PC-3 (cell line): Measurements from ENCODE around the gene RBP3. TPM values are rescaled to one million over a fixed set of nuclear protein-coding genes. Genes with fewer than 3 reads are reported as not detected.

Experiments used
- ATAC-seq: fragments of 200-7000 bp; cut with Tn5 transposase; 2 replicates; pipeline ENCODE4 v1.9.1; 2020; ENCODE audit warnings: mild to moderate bottlenecking, moderate library complexity
- BruUV-seq: library from RNA; stranded (reverse); fragments of 400-500 nt; replicated peaks from 2 replicates; lab custom pipeline; 2021; lab: Mats Ljungman, UMichigan
- CTCF ChIA-PET: fragments of 300-600 bp; sonication (Branson Sonifier 250); formaldehyde crosslinking; loops from one replicate; lab custom pipeline; 2022; ENCODE audit warnings: antibody characterized with exemption; lab: Charles Lee
- POLR2A ChIA-PET: fragments of 300-600 bp; sonication (Branson Sonifier 250); formaldehyde crosslinking; loops from one replicate; lab custom pipeline; 2022; ENCODE audit warnings: antibody characterized with exemption; ENCODE audit not compliant: unreplicated experiment; lab: Charles Lee
- DNase-seq: peaks from one replicate; pipeline ENCODE4 v3.0.0-alpha.2; 2015
- H2AFZ ChIP-seq: fragments of 300-600 bp; sonication (generic); 2 replicates; pipeline ENCODE4 v1.6.0; 2016; ENCODE audit warnings: antibody characterized with exemption, low read length
- H3F3A ChIP-seq: fragments of 300-600 bp; sonication (generic); one replicate; pipeline ENCODE4 v1.6.0; 2017; ENCODE audit warnings: antibody characterized with exemption, low read length, control low read depth, mild to moderate bottlenecking; ENCODE audit not compliant: unreplicated experiment
- H3K27ac ChIP-seq: fragments of 300-600 bp; sonication (generic); 2 replicates; pipeline ENCODE4 v1.5.1; 2016; ENCODE audit warnings: mild to moderate bottlenecking, low read length
- H3K27me3 ChIP-seq: fragments of 300-600 bp; sonication (generic); 2 replicates; pipeline ENCODE4 v1.6.1; 2016; ENCODE audit warnings: low read length, mixed read lengths
- H3K36me3 ChIP-seq: fragments of 300-600 bp; sonication (generic); 2 replicates; pipeline ENCODE4 v1.6.1; 2016; ENCODE audit warnings: low read depth, mixed run types, low read length, mixed read lengths
- H3K4me1 ChIP-seq: fragments of 300-600 bp; sonication (generic); 2 replicates; pipeline ENCODE4 v1.5.1; 2016; ENCODE audit warnings: low read length; ENCODE audit not compliant: insufficient read depth
- H3K4me2 ChIP-seq: fragments of 300-600 bp; sonication (generic); 2 replicates; pipeline ENCODE4 v1.6.0; 2016; ENCODE audit warnings: low read length
- H3K4me3 ChIP-seq: fragments of 300-600 bp; sonication (generic); 2 replicates; pipeline ENCODE4 v1.5.1; 2016; ENCODE audit warnings: mild to moderate bottlenecking, low read length, mixed read lengths
- H3K79me2 ChIP-seq: fragments of 300-600 bp; sonication (generic); 2 replicates; pipeline ENCODE4 v1.6.1; 2017; ENCODE audit warnings: low read length, mixed read lengths
- H3K9ac ChIP-seq: fragments of 300-600 bp; sonication (generic); 2 replicates; pipeline ENCODE4 v1.6.0; 2016; ENCODE audit warnings: mild to moderate bottlenecking, low read length
- H3K9me2 ChIP-seq: fragments of 300-600 bp; sonication (generic); replicated peaks from 2 replicates; pipeline ENCODE4 v1.6.1; 2016; ENCODE audit warnings: mixed run types, low read length, mixed read lengths
- H3K9me3 ChIP-seq: fragments of 300-600 bp; sonication (generic); 2 replicates; pipeline ENCODE4 v1.6.1; 2016; ENCODE audit warnings: low read length, mixed read lengths
- H4K20me1 ChIP-seq: fragments of 300-600 bp; sonication (generic); 2 replicates; pipeline ENCODE4 v1.6.1; 2016; ENCODE audit warnings: low read length, mixed read lengths
- EZH2 ChIP-seq: fragments of 300-600 bp; sonication (generic); IDR thresholded peaks from one replicate; pipeline ENCODE4 v1.6.1; 2017; ENCODE audit warnings: antibody characterized with exemption, mild to moderate bottlenecking, low read length; ENCODE audit not compliant: unreplicated experiment
- EZH2phosphoT487 ChIP-seq: fragments of 300-600 bp; sonication (generic); IDR thresholded peaks from 2 replicates; pipeline ENCODE4 v1.6.1; 2018; ENCODE audit warnings: mild to moderate bottlenecking, antibody characterized with exemption, low read length, borderline replicate concordance
- intact Hi-C: fragments of 100-400 bp; cut with micrococcal nuclease; formaldehyde crosslinking; loops from 2 replicates; pipeline ENCODE4 v1.9.0; 2023
- total RNA-seq: library from RNA; depleted of rRNA; stranded (reverse); fragments of >200 nt; gene quantifications from 2 replicates; pipeline ENCODE4 v1.2.3, GENCODE V29; 2014
- TF ChIP-seq, protein P1 (sequence below): fragments of 300-600 bp; sonication (generic); conservative IDR thresholded peaks from 2 replicates; pipeline ENCODE4 v1.5.1; 2017; ENCODE audit warnings: antibody characterized with exemption, low read depth, mild to moderate bottlenecking, low read length

Gene RBP3
- total RNA-seq, 1 experiment from 2014 or later = not detected

DNA sequence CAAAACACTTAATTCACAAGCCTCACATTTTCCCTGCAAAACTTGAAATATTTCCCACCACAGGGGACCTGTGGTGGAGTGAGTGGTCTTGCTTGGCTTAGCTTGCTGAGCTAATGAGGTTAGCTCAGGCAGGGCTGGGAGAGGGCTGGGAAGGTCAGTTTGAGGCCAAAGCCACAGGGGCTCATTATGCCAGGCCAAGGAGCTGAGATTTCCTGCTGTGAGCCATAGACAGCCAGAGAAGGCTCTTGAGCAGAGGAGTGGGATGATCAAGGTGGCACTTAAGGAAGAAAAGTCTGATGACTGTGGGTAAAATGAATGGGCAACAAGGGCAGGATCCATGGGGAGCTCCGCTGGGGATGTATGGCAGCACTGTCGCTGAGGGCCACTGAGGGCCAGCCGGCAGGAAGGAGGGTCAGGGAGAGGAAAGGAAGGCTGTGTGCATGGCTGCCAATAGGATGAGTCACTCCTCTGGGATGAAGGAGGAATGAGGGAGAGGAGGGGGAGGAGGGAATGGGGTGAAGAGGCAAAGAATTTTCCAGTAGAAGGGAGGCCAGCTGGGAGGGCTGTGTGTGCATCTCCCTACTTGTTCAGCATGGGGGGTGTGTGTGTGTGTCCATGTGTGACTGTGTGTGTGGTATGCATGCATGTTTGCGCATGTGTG is 54.6 kb downstream of the RBP3 start:
- Histone ChIP-seq H3K36me3 (no peaks in the 10 kb centered on the region), H3K9me3 (no peaks in the 10 kb centered on the region), H3K9ac (peak overlapping the region; percentile 26; the same call in 1 of the 2 replicates), H2AFZ (peak overlapping the region; percentile 56; the same call in 1 of the 2 replicates), H3K27me3 (no peaks in the 10 kb centered on the region), H3K4me1 (peaks cover 51% of the 10 kb centered on the region), H4K20me1 (no peaks in the 10 kb centered on the region), H3K27ac (peak overlapping the region; percentile 48), H3K9me2 (no peaks in the 10 kb centered on the region), H3K79me2 (no peaks in the 10 kb centered on the region), H3K4me2 (peak overlapping the region; percentile 58), H3K4me3 (no peak overlapping the region), H3F3A (no peaks in the 10 kb centered on the region)
- DNase-seq = peak; percentile 86
- POLR2A ChIA-PET = no interaction called here
- no TSS peak for BruUV-seq
- ATAC-seq = peak; percentile 58
- TF ChIP-seq EZH2 (no peak), EZH2phosphoT487 (no peak)
- TF ChIP-seq, protein P1, sequence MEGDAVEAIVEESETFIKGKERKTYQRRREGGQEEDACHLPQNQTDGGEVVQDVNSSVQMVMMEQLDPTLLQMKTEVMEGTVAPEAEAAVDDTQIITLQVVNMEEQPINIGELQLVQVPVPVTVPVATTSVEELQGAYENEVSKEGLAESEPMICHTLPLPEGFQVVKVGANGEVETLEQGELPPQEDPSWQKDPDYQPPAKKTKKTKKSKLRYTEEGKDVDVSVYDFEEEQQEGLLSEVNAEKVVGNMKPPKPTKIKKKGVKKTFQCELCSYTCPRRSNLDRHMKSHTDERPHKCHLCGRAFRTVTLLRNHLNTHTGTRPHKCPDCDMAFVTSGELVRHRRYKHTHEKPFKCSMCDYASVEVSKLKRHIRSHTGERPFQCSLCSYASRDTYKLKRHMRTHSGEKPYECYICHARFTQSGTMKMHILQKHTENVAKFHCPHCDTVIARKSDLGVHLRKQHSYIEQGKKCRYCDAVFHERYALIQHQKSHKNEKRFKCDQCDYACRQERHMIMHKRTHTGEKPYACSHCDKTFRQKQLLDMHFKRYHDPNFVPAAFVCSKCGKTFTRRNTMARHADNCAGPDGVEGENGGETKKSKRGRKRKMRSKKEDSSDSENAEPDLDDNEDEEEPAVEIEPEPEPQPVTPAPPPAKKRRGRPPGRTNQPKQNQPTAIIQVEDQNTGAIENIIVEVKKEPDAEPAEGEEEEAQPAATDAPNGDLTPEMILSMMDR = no peak
- CTCF ChIA-PET = no interaction called here
- intact Hi-C loops = loop anchor here (1.0 kb wide), 1 partner anchor 37 kb away; no protein-coding TSS in a partner anchor

DNA sequence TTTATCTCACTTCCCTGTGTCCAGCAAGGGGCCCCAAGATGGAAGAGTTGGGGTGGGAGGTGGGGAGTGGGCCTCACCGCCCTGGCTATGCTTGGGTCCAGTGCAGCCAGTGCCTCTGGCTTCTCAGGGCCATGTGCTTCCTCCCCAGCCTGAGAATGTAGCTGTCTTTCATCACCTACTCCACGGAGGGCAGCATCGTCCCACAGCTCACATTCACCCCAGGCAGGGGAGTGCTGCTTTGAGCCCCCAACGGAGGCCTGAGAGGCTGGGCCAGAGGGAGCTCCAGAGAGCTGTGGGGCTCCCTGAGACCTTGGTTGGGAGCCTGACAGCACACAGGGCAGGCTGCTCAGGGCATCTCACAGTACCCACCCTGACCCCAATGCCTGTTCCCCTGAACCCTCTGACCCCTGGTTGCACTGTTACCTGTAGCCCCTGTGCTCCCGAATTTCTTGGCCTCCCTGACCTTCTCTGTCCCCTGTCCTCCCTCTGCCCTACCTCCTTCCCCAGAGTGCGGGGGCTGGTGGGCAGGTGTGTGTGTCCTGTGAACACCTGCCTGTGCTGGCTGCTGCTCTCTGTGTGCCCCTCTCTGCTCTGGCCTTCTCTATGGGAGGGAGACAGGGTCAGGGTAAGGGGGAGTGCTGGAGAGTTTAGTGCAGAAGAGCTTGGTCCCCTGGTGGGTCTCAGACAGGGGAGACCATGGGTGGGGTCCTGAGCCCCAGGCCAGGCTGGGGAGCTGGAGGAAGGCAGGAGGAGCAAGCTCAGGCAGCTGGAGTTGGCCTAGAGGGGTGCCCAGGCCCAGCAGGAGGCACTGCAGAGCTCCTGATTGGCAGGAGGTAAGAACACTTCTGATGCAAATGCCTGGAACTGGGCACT is 55.5 kb downstream of the RBP3 start:
- no peaks in the 10 kb centered on the region for H4K20me1 ChIP-seq
- ChIA-PET POLR2A (no interaction called here), CTCF (no interaction called here)
- H3K27ac ChIP-seq = peak overlapping the region; percentile 46; the same call in 1 of the 2 replicates
- no peak overlapping the region for H2AFZ ChIP-seq
- H3K9me2 ChIP-seq = no peaks in the 10 kb centered on the region
- DNase-seq (no peak), ATAC-seq (no peak)
- TF ChIP-seq, protein P1 = peak; percentile 26; the same call in 1 of the 2 replicates
- TF ChIP-seq EZH2phosphoT487 = no peak
- H3K9ac ChIP-seq = peak overlapping the region; percentile 8; the same call in 1 of the 2 replicates
- no peaks in the 10 kb centered on the region for H3K9me3 ChIP-seq
- H3F3A ChIP-seq = no peaks in the 10 kb centered on the region
- H3K4me1 ChIP-seq = peaks cover 51% of the 10 kb centered on the region
- no TSS peak for BruUV-seq
- peak overlapping the region; percentile 58; the same call in 1 of the 2 replicates for H3K4me2 ChIP-seq
- H3K4me3 ChIP-seq = no peak overlapping the region
- intact Hi-C loops = loop anchor here (1.0 kb wide), 1 partner anchor 36 kb away; no protein-coding TSS in a partner anchor
- H3K27me3 ChIP-seq = no peaks in the 10 kb centered on the region
- no peaks in the 10 kb centered on the region for H3K79me2 ChIP-seq
- no peaks in the 10 kb centered on the region for H3K36me3 ChIP-seq
